Measurements from ENCODE around the gene USP28.
"Not testable (repeated sequence)": the region's sequence is repeated elsewhere in the genome, so short reads cannot be mapped to it uniquely, and the experiment has no call there.

The USP28 gene

DNA sequence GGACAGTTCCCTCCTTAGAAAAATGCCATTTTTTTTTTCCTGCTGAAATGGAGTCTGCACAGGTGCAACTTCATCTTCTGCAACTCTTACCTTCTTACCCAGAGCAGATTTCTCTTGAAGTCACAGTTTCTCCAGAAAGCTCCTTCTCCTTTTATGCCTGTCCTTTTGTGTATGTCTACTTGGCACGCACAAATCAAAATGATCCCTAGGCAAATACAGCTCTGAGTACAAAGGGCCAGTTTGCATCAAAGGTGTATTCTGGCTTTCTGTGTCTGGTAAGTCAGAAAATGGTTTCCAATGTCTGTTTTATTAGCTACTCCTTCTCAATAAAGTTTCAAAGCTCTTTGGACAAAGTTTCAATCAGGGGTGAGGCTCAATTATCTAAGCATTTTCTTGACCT is 93.2 kb downstream of the USP28 start:
- no peak for FAIRE-seq
- no peak for TF ChIP-seq POLR2AphosphoS5 (IDR thresholded peaks at IDR 0.05; ENCODE audit: low read depth, low read length)
- TF ChIP-seq POLR2A (IDR thresholded peaks at IDR 0.05; ENCODE audit: low read depth, low read length): no peak
- TF ChIP-seq TAF1 (IDR thresholded peaks at IDR 0.05; ENCODE audit: borderline replicate concordance, low read depth, low read length): no peak
- DNase-seq (ENCODE audit: insufficient read length): no peak

DNA sequence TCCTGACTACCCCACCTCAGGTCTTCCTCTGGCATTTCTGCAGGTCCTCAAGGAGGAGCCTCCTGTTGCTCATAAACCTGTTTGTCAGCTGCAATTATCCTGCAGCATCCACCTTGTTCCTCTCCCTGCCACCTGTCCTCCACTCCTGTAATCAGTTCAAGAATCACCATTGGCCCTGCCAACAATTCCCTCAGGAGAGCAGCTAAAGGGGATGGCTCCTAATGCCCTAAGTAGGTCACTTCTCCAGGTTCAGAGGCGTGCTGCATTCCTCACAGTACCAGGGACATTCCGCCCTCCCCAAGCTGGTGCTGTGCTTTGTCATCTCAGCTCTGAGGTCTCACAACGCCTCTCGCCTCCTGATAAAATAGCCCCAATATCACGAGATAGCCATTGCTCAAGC is 93.7 kb downstream of the USP28 start:
- DNase-seq (ENCODE audit: insufficient read length): no peak
- FAIRE-seq: no peak
- TF ChIP-seq TAF1 (IDR thresholded peaks at IDR 0.05; ENCODE audit: borderline replicate concordance, low read depth, low read length) (no peak), POLR2AphosphoS5 (IDR thresholded peaks at IDR 0.05; ENCODE audit: low read depth, low read length) (no peak), POLR2A (IDR thresholded peaks at IDR 0.05; ENCODE audit: low read depth, low read length) (no peak)

DNA sequence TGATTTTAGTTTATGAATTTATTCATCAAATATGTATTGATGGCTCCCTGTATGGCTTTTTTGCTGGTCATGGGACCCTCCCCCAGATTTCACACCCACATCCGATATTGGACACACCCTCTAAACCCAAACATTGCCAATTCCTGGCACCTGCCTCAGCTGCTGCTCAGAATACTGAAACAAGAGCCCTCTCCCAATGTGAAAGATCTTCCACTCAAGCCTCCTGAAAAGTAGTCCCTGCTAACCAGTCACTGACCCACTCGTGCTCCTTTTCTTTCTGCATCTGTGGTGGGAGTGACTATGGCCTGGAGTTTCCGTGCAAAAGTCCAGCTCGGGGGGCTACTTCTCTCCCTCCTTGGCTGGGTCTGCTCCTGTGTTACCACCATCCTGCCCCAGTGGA is 95.9 kb downstream of the USP28 start, which contains the start of gene CLDN25:
CLDN25 (plus strand) TSS at position 301 of the 400 bp plus-strand sequence; CDS start at position 301, 0 bp downstream.
- DNase-seq (ENCODE audit: insufficient read length) (no peak), FAIRE-seq (no peak)
- TF ChIP-seq TAF1 (IDR thresholded peaks at IDR 0.05; ENCODE audit: borderline replicate concordance, low read depth, low read length): no peak
- no peak for TF ChIP-seq POLR2A (IDR thresholded peaks at IDR 0.05; ENCODE audit: low read depth, low read length)
- no peak for TF ChIP-seq POLR2AphosphoS5 (IDR thresholded peaks at IDR 0.05; ENCODE audit: low read depth, low read length)

DNA sequence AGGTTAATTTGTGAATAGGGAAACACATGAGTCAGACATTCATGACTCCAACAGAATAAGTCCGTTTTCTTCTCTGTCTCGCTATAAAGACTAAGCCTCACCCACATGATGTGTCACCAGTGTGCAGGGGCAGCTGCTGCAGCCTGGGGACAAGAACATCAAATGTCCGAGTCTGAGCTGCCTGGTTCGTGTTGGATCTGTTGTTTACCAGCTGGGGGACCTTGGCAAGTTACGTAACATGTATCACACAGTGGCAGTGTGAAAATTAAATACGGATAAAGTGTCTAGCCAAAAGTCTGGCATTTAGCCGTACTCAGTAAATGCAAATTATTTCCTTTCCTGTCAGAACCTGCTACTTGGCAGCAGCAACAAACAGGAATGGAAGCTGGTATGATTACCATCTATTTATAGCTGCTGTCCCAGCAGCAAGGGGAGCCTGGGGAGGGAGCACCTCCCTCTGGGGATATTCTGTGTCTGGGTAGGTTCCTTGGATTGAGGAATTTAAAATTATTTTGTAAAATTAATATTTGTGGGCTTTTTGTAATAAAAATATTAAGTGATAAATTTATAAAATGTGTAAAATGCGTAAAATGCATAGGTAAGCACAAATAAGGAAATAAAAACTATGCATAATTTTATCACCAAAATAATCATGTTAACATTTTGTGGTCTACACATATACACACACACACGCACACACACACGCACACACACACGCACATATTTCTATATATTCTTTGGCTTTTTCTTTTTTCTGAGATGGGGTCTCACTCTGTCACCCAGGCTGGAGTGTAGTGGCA is 97.1 kb downstream of the USP28 start:
- TF ChIP-seq POLR2A (IDR thresholded peaks at IDR 0.05; ENCODE audit: low read depth, low read length): no peak
- no peak for TF ChIP-seq POLR2AphosphoS5 (IDR thresholded peaks at IDR 0.05; ENCODE audit: low read depth, low read length)
- TF ChIP-seq TAF1 (IDR thresholded peaks at IDR 0.05; ENCODE audit: borderline replicate concordance, low read depth, low read length): no peak
- DNase-seq (ENCODE audit: insufficient read length): no peak
- peak; percentile 21 for FAIRE-seq

DNA sequence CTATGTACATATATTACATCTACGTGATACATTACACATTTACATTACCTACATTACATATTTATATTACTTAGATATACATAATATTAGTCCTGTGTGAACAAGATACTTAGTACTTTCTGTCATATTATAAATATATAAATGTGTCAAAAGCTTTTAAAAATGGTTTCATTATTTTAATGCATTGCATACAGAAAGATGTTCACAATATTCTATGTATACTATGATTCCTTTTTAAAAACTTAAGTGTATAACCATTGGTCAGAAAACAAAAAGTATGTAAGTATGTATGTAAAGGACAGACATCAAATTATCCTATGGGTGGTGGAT is 101.2 kb downstream of the USP28 start:
- FAIRE-seq: no peak
- DNase-seq (ENCODE audit: insufficient read length): no peak
- TF ChIP-seq POLR2A (IDR thresholded peaks at IDR 0.05; ENCODE audit: low read depth, low read length): no peak
- TF ChIP-seq TAF1 (IDR thresholded peaks at IDR 0.05; ENCODE audit: borderline replicate concordance, low read depth, low read length): no peak
- no peak for TF ChIP-seq POLR2AphosphoS5 (IDR thresholded peaks at IDR 0.05; ENCODE audit: low read depth, low read length)

DNA sequence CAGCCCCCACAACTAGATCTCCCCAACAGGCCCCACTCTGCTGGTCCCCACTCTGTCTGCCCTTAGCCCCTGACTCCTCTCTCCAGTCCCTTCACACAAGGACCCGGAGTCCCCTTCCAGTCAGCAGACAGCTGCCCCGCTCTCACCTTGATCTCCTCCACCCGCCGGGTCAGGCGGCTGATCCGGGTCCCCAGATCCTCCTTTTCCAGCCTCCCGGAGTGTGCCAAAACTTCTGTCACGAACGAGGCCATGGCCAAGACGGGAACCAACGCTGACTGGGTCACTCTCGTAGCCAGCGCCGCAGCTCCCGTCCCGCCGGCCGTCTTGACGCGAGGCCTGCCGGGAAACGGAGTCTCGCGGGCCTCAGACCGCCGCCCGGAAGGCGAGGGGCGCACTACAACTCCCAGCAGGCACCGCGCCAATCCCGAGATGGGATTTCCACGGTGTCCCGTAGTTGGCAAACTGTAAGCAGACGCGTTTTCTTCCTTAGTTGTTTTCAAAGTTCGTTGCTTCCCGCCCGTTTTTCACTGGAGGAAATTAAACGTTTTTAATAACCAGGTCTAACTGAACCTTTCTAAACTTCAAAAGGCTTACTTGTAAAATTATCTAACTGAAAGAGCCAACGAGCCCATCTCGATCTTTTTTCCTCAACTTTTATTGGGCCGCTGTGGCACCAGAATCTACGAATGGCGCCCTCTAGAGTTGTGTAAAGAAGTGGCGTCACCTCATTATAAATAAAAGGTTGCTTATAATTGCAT is 101.8 kb downstream of the USP28 start, which contains the start of gene ZW10:
ZW10 (minus strand) TSS at position 277 of the 758 bp plus-strand sequence; CDS start at position 251, 26 bp downstream.
- FAIRE-seq (peak; percentile 99), DNase-seq (ENCODE audit: insufficient read length) (peak; percentile 72)
- TF ChIP-seq POLR2A (IDR thresholded peaks at IDR 0.05; ENCODE audit: low read depth, low read length): peak; percentile 72; the same call in 1 of the 2 replicates
- no peak for TF ChIP-seq POLR2AphosphoS5 (IDR thresholded peaks at IDR 0.05; ENCODE audit: low read depth, low read length)

DNA sequence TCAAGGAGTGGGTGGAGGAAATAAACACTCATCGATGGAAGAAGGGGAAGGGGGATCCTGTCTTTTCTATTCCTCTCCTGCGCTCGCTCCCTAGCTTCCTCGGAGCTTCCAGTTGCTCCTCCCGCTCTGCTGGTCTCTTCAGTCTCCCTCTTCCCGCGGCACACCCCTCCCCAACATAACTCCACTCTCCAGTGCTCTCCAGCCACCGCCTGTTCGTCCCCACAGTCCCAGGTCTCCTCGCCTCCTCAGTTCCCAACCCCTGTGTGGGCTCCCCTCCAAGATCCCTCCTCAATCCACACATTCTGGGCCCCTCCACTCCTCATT is 102.3 kb downstream of the USP28 start:
- no peak for FAIRE-seq
- no peak for TF ChIP-seq TAF1 (IDR thresholded peaks at IDR 0.05; ENCODE audit: borderline replicate concordance, low read depth, low read length)
- no peak for TF ChIP-seq POLR2A (IDR thresholded peaks at IDR 0.05; ENCODE audit: low read depth, low read length)
- no peak for TF ChIP-seq POLR2AphosphoS5 (IDR thresholded peaks at IDR 0.05; ENCODE audit: low read depth, low read length)
- DNase-seq (ENCODE audit: insufficient read length): no peak

DNA sequence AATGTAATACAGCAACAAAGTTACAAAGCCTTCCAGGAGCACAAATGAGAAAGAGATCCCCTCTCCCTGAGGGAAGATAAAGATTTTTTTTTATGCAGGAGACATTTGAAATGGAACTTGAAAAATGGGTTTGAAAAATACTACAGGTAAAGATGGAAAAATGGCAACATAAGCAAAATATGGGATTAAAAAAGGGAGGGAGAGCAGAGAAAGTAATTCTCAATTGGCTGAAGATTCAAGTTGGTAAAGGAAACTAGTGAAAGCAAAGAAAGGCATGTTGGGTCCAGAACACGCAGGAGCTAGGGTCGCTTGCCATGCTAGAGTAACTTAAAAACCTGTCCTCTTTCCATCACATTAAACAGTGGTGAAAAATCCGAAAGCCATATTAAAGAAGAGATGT is 103.4 kb downstream of the USP28 start:
- no peak for TF ChIP-seq POLR2A (IDR thresholded peaks at IDR 0.05; ENCODE audit: low read depth, low read length)
- no peak for TF ChIP-seq POLR2AphosphoS5 (IDR thresholded peaks at IDR 0.05; ENCODE audit: low read depth, low read length)
- no peak for TF ChIP-seq TAF1 (IDR thresholded peaks at IDR 0.05; ENCODE audit: borderline replicate concordance, low read depth, low read length)
- FAIRE-seq (no peak), DNase-seq (ENCODE audit: insufficient read length) (no peak)

DNA sequence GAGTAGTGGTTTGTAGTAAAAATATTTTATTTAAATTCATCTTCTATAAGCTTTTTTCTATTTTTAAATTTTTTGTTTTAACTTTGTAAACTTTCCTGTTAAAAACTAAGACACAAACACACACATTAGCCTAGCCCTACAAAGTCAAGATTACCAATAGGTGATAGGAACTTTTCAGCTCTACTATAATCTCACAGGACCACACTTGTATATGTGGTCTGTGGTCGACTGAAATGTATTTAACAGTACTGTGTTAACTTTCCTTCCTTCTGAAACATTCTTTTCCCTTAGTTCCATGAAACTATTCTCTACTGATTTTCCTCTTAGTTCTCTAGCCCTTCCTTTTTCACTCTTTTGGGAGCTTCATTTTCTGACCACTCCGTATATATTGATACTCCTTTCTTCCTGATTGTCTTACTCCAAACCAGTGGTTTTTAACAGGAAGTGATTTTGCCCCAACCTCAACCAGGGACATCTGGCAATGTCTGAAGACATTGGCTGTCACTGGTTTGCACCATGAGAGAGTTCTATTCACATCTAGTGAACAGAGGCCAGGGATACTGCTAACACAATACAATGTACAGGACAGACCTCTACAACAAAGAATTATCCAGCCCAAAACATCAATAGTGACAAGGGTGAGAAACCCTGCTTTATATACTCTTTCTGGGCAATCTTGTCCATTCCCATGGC is 110.7 kb downstream of the USP28 start:
- no peak for FAIRE-seq
- DNase-seq (ENCODE audit: insufficient read length): no peak
- no peak for TF ChIP-seq POLR2AphosphoS5 (IDR thresholded peaks at IDR 0.05; ENCODE audit: low read depth, low read length)
- no peak for TF ChIP-seq POLR2A (IDR thresholded peaks at IDR 0.05; ENCODE audit: low read depth, low read length)
- no peak for TF ChIP-seq TAF1 (IDR thresholded peaks at IDR 0.05; ENCODE audit: borderline replicate concordance, low read depth, low read length)

DNA sequence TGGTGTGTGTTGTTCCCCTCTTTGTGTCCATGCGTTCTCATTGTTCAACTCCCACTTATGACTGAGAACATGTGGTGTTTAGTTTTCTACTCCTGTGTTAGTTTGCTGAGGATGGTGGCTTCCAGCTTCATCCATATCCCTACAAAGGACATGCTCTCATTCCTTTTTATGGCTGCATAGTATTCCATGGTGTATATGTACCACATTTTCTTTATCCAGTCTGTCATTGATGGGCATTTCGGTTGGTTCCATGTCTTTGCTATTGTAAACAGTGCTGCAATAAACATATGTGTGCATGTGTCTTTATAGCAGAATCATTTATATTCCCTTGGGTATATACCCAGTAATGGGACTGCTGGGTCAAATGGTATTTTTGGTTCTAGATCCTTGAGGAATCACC is 112.3 kb downstream of the USP28 start:
- not testable (repeated sequence) for DNase-seq (ENCODE audit: insufficient read length); FAIRE-seq

DNA sequence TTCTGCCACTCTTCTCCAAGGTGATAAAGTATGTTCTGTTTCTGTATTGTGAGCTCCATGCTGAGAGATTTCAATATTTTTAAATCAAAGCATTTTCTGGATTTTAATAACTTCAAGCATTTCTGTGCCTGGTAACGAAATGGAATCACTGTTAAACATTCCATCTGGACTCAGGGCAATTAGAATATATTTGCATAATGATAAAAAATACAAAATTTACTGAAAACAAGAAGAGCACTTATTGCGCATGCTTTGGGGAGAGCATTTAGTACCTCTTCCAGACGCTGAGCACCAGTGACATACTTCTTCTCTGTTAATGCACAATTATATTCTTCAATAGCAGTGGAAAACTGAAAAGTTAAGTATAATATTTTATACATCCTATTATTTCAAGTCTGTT is 115.1 kb downstream of the USP28 start:
- no peak for TF ChIP-seq TAF1 (IDR thresholded peaks at IDR 0.05; ENCODE audit: borderline replicate concordance, low read depth, low read length)
- no peak for TF ChIP-seq POLR2A (IDR thresholded peaks at IDR 0.05; ENCODE audit: low read depth, low read length)
- TF ChIP-seq POLR2AphosphoS5 (IDR thresholded peaks at IDR 0.05; ENCODE audit: low read depth, low read length): no peak
- DNase-seq (ENCODE audit: insufficient read length) (no peak), FAIRE-seq (no peak)
